ENCODE results near the gene PKD1.

PKD1 gene

DNA sequence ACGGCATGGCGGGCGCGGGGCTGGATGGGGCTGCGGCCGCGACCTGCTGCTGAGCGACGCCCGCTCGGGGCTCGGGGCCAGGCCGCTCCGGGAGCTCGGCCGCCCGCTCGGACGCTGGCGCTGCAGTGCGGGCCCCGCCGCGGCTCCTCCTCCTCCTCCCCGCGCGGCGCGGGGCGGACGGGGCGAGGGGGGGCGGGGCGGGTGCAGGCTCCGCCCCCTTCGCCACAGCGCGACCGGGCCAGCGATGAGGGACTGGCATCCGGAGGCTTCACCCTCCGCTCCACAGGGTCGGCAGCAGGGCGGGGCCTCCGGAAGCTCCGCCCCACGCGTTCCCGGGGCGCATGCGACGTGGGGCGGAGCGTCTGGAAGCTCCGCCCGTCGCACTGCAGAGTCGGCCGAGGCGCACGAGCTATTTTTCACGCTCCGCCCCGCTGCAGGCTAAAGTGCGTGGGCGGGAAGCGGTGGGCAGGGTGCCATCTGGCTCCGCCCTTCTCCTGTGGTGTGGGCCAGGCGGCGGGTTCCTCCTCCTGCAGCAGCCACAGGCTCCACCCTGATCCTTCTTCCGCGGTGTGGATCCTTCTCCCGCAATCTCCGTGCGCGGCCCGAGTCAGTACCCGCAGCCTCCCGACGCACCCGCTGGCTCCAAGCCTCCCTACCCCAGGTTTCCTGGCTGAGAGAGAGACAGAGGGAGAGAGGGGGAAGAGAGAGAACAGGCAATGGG, at the start of gene PKD1:
PKD1 (minus strand) TSS at position 129 of the 721 bp plus-strand sequence. CDS start 209 bp downstream, outside the sequence.
- DNase-seq = peak; percentile 89

DNA sequence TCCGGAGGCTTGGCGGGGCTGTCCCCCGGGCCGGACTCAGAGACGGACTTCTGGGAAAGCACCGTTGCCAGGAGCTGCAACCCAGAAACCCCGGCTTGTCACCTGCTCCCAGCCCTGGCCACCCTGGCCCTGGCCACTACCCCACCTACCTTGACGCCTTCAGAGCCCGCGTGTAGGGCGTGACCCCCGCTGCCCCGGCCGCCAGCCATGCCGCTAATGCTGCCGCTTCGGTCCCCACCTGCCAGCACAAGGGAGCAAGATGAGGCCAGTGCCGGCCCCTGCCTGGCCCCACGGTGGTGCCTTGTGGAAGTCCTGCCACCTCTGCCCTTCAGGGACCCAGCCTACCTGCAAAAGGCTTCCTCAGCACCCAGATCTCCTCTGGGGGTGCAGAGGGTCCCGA, 49.3 kb upstream of the PKD1 start:
- no peak for DNase-seq

DNA sequence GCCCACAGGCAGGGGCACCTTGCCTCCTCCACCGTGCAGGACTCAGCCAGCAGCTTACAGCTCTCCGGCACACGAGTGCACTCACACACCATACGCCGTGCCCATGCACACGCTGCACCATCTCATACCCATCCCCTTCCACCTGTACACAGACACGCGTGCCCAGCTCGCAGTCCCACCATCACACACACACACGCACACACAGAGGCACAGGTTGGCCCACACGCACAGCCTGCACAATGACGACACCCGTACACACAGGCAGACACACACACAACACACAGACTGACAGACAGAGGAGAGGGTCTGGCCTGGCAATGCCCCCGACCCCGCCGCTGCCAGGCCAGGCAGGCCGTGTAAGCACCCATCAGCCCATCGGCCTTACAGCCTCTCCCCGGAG, 48.6 kb upstream of the PKD1 start:
- no peak for DNase-seq

DNA sequence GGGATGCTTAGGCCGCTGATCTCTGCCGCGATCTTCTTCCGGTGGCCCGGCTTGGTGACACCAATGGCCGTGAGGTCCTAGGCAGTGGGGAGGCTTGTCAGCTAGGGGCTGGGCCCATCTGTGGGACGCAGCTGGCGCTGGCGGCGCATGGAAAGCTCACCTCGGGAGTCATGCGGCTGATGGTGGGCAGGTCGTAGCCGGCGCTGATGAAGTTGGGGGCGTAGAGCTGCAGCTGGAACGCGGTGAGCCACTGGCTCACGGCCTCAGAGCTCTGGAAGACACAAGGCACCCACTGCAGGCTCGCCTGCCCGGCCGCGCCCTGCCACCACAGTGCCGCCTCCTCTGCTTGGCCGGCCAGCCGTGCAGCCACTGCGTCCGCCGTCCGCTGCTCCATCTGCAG, 48.0 kb upstream of the PKD1 start:
- DNase-seq = no peak

DNA sequence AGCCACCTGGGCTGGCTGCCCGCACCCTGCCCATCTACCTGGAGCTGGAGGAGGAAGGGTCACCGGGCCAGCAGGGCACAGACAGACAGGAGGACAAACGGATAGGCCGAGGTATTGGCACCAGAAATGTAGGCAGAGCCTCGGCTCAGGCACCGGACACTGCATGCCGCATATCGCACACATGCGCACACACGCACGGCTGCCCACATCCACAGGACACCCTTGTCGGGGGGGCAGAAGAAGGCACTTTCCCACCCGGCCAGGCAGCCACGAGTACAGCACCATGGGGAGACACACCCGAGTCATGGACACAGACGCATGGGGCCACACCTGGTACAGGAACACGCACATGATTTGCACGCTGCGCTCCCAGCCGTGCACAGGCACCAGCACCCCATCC, 46.3 kb upstream of the PKD1 start:
- DNase-seq = no peak

DNA sequence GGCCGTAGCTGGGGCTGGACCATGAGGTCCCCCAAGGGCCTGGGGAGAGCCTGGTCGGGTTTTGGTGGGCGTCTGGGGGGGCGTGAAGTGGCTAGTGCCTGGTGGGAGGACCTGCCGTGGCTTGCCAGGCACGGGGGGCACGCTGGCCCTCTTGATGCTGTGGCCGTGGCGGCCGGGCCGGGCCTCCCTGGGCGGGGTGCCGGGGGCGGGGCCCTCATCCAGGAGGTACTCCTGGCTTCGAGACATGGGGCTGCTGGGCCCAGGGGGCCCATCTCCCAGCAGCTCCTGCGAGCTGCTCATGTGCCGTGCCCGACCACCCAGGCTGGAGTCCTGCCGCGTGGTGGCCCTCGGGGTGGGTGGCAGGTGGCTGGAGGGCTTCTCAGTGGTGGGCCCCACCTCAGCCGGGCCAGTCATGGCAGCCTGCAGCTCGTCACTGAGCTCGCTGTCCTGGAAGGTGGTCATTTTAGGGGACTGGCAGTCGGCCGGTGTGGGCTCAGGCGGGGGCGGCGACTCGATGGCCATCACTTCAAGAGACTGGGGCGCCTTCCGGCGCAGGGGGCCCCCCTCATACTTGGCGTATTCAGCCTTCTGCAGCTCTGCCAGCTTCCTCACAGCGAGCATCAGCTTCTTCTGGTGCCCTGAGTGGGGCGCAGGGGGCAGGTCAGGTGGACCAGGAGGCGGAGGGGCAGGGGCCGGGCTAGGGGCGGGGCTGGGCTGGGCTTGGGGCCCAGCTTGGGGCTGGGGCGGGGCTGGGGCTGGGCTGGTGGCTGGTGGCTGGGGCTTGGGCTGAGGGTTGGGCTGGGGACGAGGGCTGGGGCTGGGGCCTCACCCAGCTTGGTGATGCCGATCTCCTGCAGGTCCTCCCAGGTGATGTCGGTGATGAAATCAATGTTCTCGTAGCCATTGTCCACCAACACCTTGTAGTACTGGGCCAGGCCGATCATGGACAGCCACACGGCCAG, 45.5 kb upstream of the PKD1 start:
- no peak for DNase-seq

DNA sequence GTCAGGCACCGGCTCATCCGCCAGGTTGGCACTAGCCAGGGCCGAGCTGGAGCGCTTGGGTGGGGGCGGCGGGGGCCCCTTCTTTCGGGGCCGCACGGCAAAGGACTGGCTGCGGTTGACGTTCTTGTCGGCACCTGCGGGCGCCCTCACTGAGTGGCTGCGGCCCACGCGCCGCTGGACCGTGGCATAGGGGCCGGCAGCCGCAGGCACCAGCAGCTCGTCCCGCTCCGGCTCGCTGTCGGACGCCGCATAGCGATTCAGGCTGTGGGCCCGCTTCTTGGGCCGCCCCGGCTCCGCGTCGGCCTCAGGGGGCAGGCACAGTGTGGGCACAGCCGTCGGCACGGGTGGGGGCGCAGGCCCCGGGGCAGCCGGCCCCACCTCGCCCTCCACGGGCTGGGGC, 44.8 kb upstream of the PKD1 start:
- no peak for DNase-seq

DNA sequence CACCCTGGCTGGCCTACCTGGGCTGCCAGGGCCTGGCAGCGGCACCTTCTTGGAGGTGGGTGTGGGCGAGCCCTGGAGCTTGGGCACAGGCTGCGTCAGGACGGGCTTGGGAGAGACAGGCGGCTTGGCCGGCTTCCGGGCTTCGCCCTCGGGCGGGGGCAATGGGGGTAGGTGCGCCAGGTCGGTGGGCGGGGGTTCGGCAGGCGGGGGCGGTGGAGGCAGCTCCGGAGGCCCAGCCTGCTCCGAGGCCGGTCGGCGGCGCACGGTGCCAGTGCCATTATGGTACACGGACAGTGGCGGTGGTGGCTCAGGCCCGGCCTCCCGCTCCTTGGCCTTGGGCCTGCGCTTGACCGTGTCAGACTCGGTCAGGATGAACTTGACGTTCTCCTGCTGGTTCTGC, 43.9 kb upstream of the PKD1 start:
- no peak for DNase-seq

DNA sequence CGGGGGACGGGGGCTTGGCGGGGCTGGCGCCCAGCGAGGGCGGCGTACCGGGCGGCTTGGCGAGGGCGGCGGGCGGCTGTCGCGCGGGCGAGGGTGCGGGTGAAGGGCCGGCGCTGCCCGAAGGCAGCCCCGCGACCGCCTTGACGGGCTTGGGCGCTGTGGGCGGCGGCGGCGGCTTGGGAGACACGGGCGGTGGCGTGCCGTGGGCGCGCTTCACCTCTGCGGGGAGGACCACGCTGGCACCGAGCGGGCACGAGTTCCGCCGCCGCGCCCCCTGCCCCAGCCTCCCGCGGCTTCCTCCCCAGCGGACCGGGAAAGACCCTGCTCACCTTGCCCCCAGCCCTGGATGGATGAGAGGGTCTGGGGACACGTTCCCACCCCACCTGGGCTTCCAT, 43.4 kb upstream of the PKD1 start:
- no peak for DNase-seq

DNA sequence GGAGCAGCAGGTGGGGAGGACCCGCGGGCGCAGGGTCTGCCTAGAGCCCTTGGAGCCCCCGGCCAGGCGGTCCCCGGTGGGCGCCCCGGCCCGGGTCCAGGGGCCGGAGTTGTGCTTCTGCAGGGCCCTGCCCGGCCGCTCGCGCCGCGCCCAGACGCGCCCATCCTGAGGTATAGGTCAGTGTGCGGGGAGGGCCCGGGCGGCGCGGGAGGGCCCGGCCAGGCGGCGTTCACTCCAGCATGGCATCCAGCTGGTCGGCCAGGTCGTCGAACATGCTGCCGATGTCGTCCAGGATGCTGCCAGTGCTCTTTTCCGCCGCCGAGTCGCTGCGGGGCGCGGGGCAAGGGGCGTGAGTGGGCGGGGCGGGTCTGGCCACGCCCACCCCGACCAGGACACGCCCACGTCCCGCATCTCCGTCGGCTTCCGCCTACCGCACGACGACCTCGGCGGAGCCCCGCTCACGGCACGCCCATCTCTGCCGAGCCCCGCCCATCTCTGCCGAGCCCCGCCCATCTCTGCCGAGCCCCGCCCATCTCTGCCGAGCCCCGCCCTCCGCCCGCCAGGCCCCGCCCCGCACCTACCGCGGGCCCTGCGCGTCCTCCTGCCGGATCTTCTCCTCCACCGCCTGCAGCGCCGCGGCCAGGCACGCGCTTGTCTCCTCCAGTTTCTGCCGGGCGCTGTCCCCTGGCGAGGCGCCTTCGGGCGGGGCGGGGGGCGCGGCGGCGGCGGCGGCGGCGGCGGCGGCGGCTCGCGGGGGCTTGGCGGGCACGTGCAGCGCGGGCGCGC, 42.8 kb upstream of the PKD1 start:
- DNase-seq = peak; percentile 45

DNA sequence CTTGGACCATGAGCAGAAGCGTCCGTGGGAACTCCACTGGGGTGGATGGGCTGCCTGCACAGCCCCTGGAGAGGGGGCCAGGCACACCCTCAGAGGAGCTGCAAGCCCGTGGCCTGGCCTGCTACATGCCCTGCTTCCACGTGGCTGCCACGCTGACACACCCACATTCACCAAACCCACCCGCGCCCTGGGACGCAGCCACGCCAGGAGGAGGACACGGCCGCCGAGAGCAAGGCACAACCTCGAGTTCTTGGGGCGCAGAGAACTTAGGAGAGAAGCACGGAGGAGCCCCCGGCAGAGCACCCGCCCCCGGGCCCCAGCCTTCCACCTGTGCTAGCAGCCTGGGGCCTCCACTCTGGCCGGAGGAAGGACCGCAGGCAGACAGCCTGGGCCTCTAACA, 41.9 kb upstream of the PKD1 start:
- DNase-seq = no peak

DNA sequence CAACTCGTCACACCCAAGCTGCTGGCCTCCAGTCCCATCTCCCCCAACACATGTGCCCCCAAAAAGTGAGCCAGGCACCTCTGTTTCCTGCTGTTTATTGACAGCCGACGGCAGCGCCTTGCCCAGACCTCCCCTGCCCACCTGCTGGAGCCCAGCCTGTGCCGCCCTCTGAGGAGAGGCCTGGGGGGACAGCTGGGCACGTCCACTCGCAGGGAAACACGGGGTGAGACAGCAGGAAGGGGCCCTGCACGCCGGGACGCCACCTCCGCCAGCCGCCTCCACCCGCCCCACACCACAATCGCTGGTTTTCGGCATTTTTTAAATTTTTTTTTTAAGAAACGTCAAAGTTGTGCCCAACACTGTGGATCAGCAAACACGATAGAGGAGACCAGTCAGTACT, 41.4 kb upstream of the PKD1 start:
- DNase-seq = no peak

DNA sequence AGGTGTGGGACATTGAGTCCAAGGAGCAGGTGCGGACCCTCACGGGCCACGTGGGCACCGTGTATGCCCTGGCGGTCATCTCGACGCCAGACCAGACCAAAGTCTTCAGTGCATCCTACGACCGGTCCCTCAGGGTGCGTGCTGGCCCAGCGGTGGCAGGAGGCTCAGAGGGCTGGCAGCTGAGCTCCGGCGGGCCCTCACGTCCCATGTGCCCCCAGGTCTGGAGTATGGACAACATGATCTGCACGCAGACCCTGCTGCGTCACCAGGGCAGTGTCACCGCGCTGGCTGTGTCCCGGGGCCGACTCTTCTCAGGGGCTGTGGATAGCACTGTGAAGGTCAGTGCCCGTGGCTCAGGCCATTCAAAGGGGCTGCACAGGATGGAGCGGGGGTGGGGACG, 40.3 kb upstream of the PKD1 start:
- no peak for DNase-seq

DNA sequence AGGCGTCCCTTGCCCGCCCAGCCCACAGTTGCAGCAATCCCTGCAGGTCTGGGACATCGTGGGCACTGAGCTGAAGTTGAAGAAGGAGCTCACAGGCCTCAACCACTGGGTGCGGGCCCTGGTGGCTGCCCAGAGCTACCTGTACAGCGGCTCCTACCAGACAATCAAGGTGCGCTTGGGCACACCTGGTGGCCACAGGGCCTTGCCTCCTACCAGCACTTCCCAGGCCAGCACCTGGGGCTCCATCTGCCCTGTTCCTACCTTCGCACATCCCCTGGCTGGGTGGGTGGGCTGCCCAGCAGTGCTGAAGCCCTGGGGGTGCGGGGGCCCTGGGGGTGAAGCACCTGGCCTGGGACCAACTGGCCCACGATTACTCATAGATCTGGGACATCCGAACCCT, 39.8 kb upstream of the PKD1 start:
- DNase-seq = no peak

DNA sequence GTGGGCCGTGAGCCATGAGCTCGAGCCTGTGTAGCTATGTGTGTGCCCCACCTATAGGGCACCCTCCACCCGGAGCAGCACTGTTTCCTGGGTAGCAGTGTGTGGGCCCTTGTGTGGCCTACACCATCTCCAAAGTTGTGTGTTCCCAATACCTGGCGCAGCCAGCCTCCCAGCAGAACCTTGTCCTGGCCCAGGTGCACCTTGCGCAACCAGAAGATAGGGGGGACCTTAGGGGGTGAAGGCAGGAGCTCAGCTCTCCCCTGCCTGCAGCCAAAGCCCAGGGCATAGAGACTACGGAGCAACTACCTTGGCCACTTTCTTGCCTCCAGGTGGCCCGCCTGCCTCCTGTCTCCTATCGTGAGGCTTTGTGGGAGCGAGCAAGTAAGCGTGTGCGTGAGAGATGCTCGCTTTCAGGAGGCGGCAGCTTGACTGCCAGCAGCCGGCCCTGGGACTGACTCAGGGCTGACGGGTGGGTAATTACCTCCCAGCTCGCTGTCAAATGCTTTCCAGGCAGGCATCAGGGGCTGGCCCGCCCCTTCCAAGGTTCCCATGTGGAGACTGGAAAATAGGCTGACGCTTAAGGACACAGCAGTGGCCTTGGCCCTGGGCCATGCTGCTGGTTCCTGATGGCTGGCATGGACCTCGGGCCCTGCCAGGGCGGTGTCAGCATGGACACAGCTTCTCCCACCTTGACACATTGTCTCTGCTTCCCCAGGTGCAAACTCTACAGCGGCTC, 38.9 kb upstream of the PKD1 start:
- no peak for DNase-seq

DNA sequence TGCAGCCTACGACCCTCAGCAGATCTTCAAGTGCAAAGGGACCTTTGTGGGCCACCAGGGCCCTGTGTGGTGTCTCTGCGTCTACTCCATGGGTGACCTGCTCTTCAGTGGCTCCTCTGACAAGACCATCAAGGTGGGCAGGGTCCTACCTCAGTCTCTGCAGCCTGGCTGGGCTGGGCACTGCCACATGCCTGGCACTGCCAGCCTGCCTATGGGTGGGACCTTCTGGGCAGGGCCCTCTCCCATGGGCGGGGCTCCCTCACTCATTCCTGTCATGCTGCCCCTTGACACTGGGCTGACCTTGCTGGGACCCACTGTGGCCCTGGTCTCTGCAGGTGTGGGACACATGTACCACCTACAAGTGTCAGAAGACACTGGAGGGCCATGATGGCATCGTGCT, 38.2 kb upstream of the PKD1 start:
- DNase-seq = no peak

DNA sequence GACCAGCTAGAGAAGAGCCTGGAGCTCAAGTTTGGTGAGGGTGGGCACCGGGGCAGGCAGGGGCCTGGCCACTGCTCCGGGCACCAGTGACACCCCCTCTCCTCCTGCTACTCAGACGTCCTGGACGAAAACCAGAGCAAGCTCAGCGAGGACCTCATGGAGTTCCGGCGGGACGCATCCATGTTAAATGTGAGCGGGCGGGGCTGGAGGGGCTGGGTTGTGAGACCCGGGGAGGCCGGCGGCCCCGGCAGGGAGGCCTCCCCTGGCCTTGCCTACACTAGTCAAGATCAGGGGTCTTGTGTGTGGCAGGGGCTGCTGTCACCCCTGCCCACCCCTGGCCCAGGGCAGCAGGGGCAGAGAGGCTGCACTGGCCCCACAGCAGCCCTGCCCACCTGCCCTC, 37.7 kb upstream of the PKD1 start:
- no peak for DNase-seq

DNA sequence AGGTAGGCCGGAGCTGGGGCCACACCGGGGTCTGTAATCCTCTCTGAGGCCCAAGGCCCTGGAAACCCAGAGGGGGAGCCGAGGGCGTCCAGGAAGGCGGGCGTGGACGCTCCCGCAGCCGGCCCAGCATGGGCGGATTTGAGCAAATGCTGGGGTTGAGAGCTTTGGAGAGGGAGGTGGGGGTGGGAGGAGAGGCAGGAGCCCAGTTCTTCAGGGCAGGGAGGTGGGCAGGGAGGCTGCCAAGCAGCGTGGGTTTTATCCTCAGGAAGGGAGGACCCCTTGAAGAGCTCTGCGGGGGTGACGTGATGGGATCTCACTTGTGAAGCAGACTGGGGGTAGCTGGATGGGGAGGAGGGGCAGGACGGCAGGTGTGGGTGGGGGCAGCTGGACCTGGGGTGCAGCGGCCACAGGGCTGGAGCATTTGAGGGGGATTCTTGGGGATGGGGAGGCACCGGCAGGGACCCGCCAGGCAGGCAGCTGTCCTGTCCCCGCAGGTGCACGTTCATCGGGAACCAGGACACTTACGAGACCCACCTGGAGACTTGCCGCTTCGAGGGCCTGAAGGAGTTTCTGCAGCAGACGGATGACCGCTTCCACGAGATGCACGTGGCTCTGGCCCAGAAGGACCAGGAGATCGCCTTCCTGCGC, 37.1 kb upstream of the PKD1 start:
- no peak for DNase-seq

DNA sequence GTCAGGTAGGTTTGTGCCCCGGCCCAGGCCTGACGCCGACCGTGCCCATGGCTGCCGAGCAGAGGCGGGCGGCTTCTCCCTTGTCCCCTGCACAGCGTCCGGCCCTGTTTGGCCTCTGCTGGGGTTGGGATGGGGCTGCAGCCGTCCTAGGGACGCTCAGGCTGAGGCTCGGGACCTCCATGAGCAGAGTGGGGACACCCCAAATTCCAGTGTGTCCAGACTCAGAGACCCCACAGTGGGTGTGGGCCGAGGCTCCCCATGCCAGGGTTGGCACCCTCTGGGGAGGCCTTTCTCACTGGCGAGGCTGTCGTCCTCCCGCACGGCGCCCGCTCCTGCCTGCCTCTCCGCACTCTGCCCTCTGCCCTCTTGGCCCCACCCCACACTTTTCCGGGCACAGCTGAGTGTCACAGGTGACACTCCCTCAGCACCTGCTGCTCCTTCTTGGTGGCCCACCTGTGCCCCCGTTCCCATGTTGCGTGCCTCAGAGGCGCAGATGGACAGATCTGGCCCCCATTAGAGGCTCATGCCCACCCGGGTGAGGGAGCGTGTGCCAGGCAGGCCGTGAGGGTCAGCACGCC, 36.0 kb upstream of the PKD1 start:
- DNase-seq = no peak

DNA sequence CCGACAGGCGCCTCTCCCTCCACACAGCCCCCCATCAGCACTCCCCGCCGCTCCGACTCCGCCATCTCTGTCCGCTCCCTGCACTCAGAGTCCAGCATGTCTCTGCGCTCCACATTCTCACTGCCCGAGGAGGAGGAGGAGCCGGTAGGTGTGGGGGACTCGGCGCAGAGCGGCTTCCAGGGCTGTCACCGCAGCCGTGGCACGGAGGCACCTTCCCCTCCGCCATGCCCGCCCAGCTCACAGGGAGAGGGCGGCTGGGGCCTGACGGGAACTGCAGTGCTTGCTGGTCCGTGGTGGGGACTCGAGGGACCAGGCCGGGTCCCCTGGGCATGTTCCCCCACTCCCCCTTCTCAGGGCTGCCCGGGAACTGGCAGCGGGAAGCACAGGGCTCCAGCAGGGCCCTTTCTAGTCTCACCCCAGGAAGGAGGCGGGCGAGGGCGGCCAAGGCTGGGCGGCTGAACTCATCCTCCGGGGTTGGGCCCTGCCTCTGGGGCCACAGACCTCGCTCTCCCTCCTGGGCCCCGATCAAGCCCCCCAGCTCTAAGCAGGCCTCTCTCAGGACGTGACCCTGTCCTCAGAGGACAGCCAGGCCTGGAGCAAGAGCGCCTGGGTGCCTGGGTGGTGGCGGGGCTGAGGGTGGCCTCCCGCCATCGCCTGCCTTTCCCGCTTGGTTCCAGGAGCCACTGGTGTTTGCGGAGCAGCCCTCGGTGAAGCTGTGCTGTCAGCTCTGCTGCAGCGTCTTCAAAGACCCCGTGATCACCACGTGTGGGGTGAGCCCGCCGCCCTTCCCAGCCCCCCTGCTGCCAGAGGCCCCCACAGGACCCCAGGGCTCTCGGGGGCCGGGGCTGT, 35.1 kb upstream of the PKD1 start:
- no peak for DNase-seq

DNA sequence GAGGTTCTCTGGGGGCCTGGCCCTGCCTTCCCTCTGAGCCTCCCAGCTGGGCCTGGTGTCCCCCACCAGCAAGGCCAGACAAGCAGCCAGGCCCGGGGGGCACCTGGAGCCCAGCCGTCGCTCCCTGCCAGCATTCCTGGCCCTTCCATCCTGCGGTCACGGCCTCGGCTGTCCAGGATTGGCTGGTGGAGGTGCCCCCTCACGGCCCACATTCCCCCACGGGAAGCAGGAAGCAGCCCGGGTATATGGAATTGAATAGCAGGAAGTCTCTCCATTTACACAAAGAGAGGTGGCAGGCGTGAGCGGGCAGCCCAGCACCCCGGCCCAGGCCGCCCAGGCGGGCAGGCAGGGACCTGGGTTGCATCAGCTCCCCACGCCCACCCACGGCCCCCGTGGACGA, 34.4 kb upstream of the PKD1 start:
- no peak for DNase-seq

Data from hematopoietic multipotent progenitor cell treated with erythropoietin and hydrocortisone succinate and interleukin-3 and kit ligand, for 8 days (in vitro differentiated cells).